Adrenal gland (tissue), 12 donors: ENCODE measurements around the gene CCDC88B. TPM values are rescaled to one million over a fixed set of nuclear protein-coding genes. Genes with fewer than 3 reads are reported as not detected.

Experiments used
- DNase-seq, 7 donors: peaks; one replicate each; pipeline ENCODE4 v3.0.0-alpha.2; 2019 to 2020
- H3K27ac ChIP-seq, 5 donors: fragments of 200-600 bp; sonication (generic) in 4 of 5; 1 replicate in 3 of 5; 2 replicates in 2 of 5; pipeline versions ENCODE4 v1.5.1 to v1.8.0; 2016 to 2020; ENCODE audit warnings: mild to moderate bottlenecking in 1 of 5
- H3K27me3 ChIP-seq: fragments of 200-600 bp; 2 replicates; pipeline ENCODE4 v1.8.0; 2021
- H3K36me3 ChIP-seq, 2 donors: fragments of 200-600 bp; replicated peaks in 1 of 2; 1 replicate in 1 of 2; 2 replicates in 1 of 2; pipeline versions ENCODE4 v1.5.1 to v1.8.0; 2018 to 2022
- H3K4me1 ChIP-seq, 2 donors: fragments of 200-600 bp; replicated peaks in 1 of 2; 1 replicate in 1 of 2; 2 replicates in 1 of 2; pipeline versions ENCODE4 v1.5.1 to v1.8.0; 2018 to 2021
- H3K4me3 ChIP-seq, 4 donors: fragments of 200-600 bp; sonication (generic) in 3 of 4; one replicate each; pipeline ENCODE4 v1.5.1; 2016 to 2018
- H3K9me3 ChIP-seq, 3 donors: fragments of 200-600 bp; sonication (generic) in 1 of 3; replicated peaks in 1 of 3; 1 replicate in 2 of 3; 2 replicates in 1 of 3; pipeline versions ENCODE4 v1.5.1 to v1.8.0; 2016 to 2021
- CTCF ChIP-seq, 6 experiments: fragments of 450-650 bp in 4 of 6; fragments of 200-600 bp in 2 of 6; sonication (generic) in 1 of 6; IDR thresholded peaks; 1 replicate in 5 of 6; 2 replicates in 1 of 6; pipeline versions ENCODE4 v1.5.1 to v1.8.0; 2016 to 2021; ENCODE audit warnings: antibody characterized with exemption in 6 of 6, mild to moderate bottlenecking in 2 of 6, moderate library complexity in 1 of 6
- POLR2A ChIP-seq, 2 donors: fragments of 450-650 bp; IDR thresholded peaks; one replicate each; pipeline ENCODE4 v1.6.1; 2017; ENCODE audit warnings: antibody characterized with exemption in 2 of 2, mild to moderate bottlenecking in 2 of 2, moderate library complexity in 1 of 2
- WGBS, 4 donors: extraction: QIAGEN DNeasy Blood & Tissue Kit in 2 of 4; methylation state at CpG; one replicate each; pipeline versions ENCODE4 v1.1.5 to v1.1.7; 2013 to 2017; 5-methylcytosine and 5-hydroxymethylcytosine counted together
- intact Hi-C, 2 donors: fragments of 100-400 bp; cut with DNase I; formaldehyde crosslinking; loops; one replicate each; pipeline versions ENCODE4 v1.14.1 to v1.15.0; 2022 to 2023
- polyA plus RNA-seq, 3 donors: library from polyadenylated mRNA; stranded (reverse); fragments of 200-250 nt in 2 of 3; fragments of 350-450 nt in 1 of 3; fragmentation: Illumina TruSeq in 1 of 3; extraction: RNeasy Lipid Tissue Mini Kit (QIAGEN cat#74804) in 1 of 3; gene quantifications; one replicate each; pipeline ENCODE4 v1.2.3, GENCODE V29; 2013 to 2014
- total RNA-seq, 9 donors: library from RNA; depleted of rRNA in 4 of 9; stranded (reverse); fragments of >200 nt in 4 of 9; fragments of 120-200 nt in 1 of 9; fragmentation: NEBNext Ultra II Directional in 1 of 9; extraction: Animal tissue kit (Norgen Biotek cat#: 25700) in 1 of 9; gene quantifications; one replicate each; pipeline versions ENCODE4 v1.1.0 to v1.2.4, GENCODE V29; 2013 to 2023
- donor health status: healthy with polysubstance abuse.
- donor health status: Bipolar disorder and iron deficiency.
- donor health status: DM: yes; HTN: yes; CAD: no.
- donor health status: DM: no; HTN: no; CAD: no.
- donor health status: DM: no; HTN: no; CAD: no.
- donor health status: DM: yes; HTN: yes; CAD: no.

CCDC88B gene
- total and polyA plus RNA-seq, 12 donors = 5.1 to 143 (median 14.5) TPM

- H3K27ac ChIP-seq = peak overlapping the region; percentile 87 to 100 (median 98)
- peak in 6 of 7 donors; percentile 43 to 76 (median 56) for DNase-seq
- 5 to 11% (median 6%) methylated on average over 17 to 32 of the region's 32 CpGs for WGBS, 4 donors
- no peak for TF ChIP-seq POLR2A (IDR thresholded peaks at IDR 0.05)
- no peak for TF ChIP-seq CTCF (IDR thresholded peaks at IDR 0.05)
- H3K4me1 ChIP-seq = peaks cover 10 to 20% of the 10 kb centered on the region in 2 donors
- H3K9me3 ChIP-seq = no peaks in the 10 kb centered on the region
- no peaks in the 10 kb centered on the region for H3K27me3 ChIP-seq
- H3K4me3 ChIP-seq = peak overlapping the region; percentile 41 to 92 (median 64)
- H3K36me3 ChIP-seq = peaks cover 0 to 27% of the 10 kb centered on the region in 2 donors
- intact Hi-C loops = no loop called here
Measured at GRCh38 chr11:64316672-64317324, 23.2 kb upstream of the CCDC88B start.

GRCh38 chr11:64317325-64317960, 22.6 kb upstream of the CCDC88B start, which contains the start of gene TRMT112:
Gene TRMT112 (minus strand): TSS chr11:64317559. CDS start chr11:64317526, 33 bp downstream.
- H3K4me1 ChIP-seq = peaks cover 10 to 20% of the 10 kb centered on the region in 2 donors
- intact Hi-C loops = no loop called here
- TF ChIP-seq CTCF (IDR thresholded peaks at IDR 0.05) (no peak), POLR2A (IDR thresholded peaks at IDR 0.05) (peak; percentile 77 to 92)
- WGBS, 4 donors = 0 to 1% (median 0%) methylated on average over 18 to 43 of the region's 43 CpGs
- peak within 1 kb of the TSS; percentile 87 to 100 (median 98) for H3K27ac ChIP-seq
- no peaks in the 10 kb centered on the region for H3K9me3 ChIP-seq
- peak within 1 kb of the TSS; percentile 41 to 92 (median 79) for H3K4me3 ChIP-seq
- H3K36me3 ChIP-seq = peaks cover 0 to 32% of the 10 kb centered on the region in 2 donors
- DNase-seq = peak; percentile 96 to 99 (median 99)
- H3K27me3 ChIP-seq = no peaks in the 10 kb centered on the region

GRCh38 chr11:64317961-64318765, 21.8 kb upstream of the CCDC88B start, which contains the start of gene PRDX5:
Gene PRDX5 (plus strand): TSS chr11:64318121. CDS start chr11:64318216, 95 bp downstream.
- peak within 1 kb of the TSS; percentile 87 to 100 (median 98) for H3K27ac ChIP-seq
- peak; percentile 96 to 99 (median 98) for DNase-seq
- peak within 1 kb of the TSS; percentile 41 to 92 (median 79) for H3K4me3 ChIP-seq
- H3K27me3 ChIP-seq = no peaks in the 10 kb centered on the region
- H3K9me3 ChIP-seq = no peaks in the 10 kb centered on the region
- TF ChIP-seq CTCF (IDR thresholded peaks at IDR 0.05) (peak in 5 of 6 experiments; percentile 41 to 49 (median 45)), POLR2A (IDR thresholded peaks at IDR 0.05) (peak; percentile 91 to 96)
- peaks cover 0 to 36% of the 10 kb centered on the region in 2 donors for H3K36me3 ChIP-seq
- WGBS, 4 donors = 0 to 1% (median 1%) methylated on average over 21 to 61 of the region's 61 CpGs
- intact Hi-C loops = no loop called here
- H3K4me1 ChIP-seq = peaks cover 10 to 20% of the 10 kb centered on the region in 2 donors
